Cardiac muscle cell (in vitro differentiated cells and primary cell): Measurements from ENCODE around the gene CARD10. TPM values are rescaled to one million over a fixed set of nuclear protein-coding genes. Genes with fewer than 3 reads are reported as not detected.
A peak's percentile ranks its signal among the peaks of the same experiment; 100 is the strongest.

Source experiments
- DNase-seq, 2 donors: peaks; one replicate each; pipeline versions ENCODE4 v3.0.0 to v3.0.0-alpha.2; 2010 to 2017; ENCODE audit warnings: low read depth in 1 of 2, low spot score in 1 of 2
- H3K27ac ChIP-seq: fragments of 200-600 bp; sonication (generic); 2 replicates; pipeline ENCODE4 v1.5.1; 2016
- H3K27me3 ChIP-seq: fragments of 200-600 bp; sonication (generic); 2 replicates; pipeline ENCODE4 v1.6.0; 2016; ENCODE audit warnings: control low read depth
- H3K36me3 ChIP-seq: fragments of 200-600 bp; sonication (generic); 2 replicates; pipeline ENCODE4 v1.5.1; 2016; ENCODE audit warnings: control low read depth
- H3K4me1 ChIP-seq: fragments of 200-600 bp; sonication (generic); 2 replicates; pipeline ENCODE4 v1.8.1; 2017; ENCODE audit warnings: low read depth, mild to moderate bottlenecking, mixed run types
- H3K4me3 ChIP-seq: fragments of 200-600 bp; sonication (generic); 2 replicates; pipeline ENCODE4 v1.5.1; 2016; ENCODE audit warnings: mild to moderate bottlenecking
- H3K9me3 ChIP-seq: fragments of 200-600 bp; sonication (generic); 2 replicates; pipeline ENCODE4 v1.5.1; 2017; ENCODE audit warnings: low read depth, mild to moderate bottlenecking, control low read depth
- polyA plus RNA-seq: library from polyadenylated mRNA; unstranded; fragments of >200 nt; fragmentation: Nextera tagmentation; extraction: Ambion mirVana; gene quantifications from 2 replicates; pipeline ENCODE4 v1.2.1, GENCODE V29; 2016
- total RNA-seq: library from RNA; depleted of rRNA; stranded (reverse); fragments of >200 nt; gene quantifications from 2 replicates; pipeline ENCODE4 v1.2.3, GENCODE V29; 2016
- TF ChIP-seq, protein P1 (sequence below): IDR thresholded peaks from 2 replicates; pipeline ENCODE4 v1.5.1; 2012; ENCODE audit warnings: low read depth, mild to moderate bottlenecking, low read length

Gene CARD10
- total and polyA plus RNA-seq, 2 experiments from 2014 or later, result 2.1 to 4.5 TPM

DNA sequence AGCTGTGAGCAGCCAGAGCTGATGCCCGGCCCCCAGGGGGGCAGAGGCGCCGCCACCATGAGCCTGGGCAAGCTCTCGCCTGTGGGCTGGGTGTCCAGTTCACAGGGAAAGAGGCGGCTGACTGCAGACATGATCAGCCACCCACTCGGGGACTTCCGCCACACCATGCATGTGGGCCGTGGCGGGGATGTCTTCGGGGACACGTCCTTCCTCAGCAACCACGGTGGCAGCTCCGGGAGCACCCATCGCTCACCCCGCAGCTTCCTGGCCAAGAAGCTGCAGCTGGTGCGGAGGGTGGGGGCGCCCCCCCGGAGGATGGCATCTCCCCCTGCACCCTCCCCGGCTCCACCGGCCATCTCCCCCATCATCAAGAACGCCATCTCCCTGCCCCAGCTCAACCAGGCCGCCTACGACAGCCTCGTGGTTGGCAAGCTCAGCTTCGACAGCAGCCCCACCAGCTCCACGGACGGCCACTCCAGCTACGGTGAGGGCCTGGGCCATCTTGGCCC lies 47.2 kb upstream of the CARD10 start:
- no peaks in the 10 kb centered on the region for H3K9me3 ChIP-seq
- H3K27me3 ChIP-seq, result peaks cover 2% of the 10 kb centered on the region
- H3K4me3 ChIP-seq, result no peak overlapping the region
- H3K36me3 ChIP-seq, result no peaks in the 10 kb centered on the region
- no peaks in the 10 kb centered on the region for H3K4me1 ChIP-seq
- TF ChIP-seq, protein P1, sequence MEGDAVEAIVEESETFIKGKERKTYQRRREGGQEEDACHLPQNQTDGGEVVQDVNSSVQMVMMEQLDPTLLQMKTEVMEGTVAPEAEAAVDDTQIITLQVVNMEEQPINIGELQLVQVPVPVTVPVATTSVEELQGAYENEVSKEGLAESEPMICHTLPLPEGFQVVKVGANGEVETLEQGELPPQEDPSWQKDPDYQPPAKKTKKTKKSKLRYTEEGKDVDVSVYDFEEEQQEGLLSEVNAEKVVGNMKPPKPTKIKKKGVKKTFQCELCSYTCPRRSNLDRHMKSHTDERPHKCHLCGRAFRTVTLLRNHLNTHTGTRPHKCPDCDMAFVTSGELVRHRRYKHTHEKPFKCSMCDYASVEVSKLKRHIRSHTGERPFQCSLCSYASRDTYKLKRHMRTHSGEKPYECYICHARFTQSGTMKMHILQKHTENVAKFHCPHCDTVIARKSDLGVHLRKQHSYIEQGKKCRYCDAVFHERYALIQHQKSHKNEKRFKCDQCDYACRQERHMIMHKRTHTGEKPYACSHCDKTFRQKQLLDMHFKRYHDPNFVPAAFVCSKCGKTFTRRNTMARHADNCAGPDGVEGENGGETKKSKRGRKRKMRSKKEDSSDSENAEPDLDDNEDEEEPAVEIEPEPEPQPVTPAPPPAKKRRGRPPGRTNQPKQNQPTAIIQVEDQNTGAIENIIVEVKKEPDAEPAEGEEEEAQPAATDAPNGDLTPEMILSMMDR, result no peak
- DNase-seq, result no peak
- no peak overlapping the region for H3K27ac ChIP-seq

- Histone ChIP-seq H3K36me3 (no peaks in the 10 kb centered on the region), H3K27me3 (peaks cover 8% of the 10 kb centered on the region)
- TF ChIP-seq, protein P1, result no peak
Observed at GRCh38 chr22:37565830-37566229, 46.6 kb upstream of the CARD10 start.

DNA sequence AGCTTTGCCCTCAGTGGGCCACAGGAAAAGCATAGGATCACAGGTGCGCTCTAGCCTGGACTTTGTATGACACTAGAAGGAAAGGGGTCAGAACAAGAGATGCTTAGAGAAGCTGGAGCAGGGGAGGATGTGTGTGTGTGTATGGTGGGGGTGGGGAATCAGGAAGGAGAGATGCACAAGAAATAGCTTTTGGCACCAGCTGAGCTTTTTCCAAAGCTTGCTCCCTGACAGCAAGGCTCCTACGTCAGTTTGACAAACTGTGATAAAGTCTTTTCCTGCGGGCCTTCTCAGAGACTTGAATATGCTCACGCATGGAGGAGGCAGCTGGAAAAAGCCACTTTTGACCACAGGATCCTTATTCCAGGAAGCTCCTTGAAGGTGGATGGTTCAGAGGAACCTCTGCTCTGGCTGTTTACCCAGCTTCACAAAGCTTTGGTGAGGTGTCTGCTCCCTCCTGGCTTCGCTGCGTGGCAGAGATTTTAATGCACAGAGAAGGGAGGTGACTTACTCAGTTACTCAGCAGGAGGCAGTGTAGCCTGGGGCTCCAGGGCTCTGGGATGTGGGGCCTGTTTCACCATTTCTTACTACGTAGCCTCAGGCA lies 45.0 kb upstream of the CARD10 start:
- H3K4me1 ChIP-seq, result no peaks in the 10 kb centered on the region
- H3K27ac ChIP-seq, result no peak overlapping the region
- no peaks in the 10 kb centered on the region for H3K9me3 ChIP-seq
- TF ChIP-seq, protein P1, result peak; percentile 35
- H3K27me3 ChIP-seq, result peaks cover 11% of the 10 kb centered on the region
- H3K36me3 ChIP-seq, result no peaks in the 10 kb centered on the region
- peak in 1 of 2 donors; percentile 93 for DNase-seq
- H3K4me3 ChIP-seq, result no peak overlapping the region

More at GRCh38 chr22:37565830-37566229, 46.6 kb upstream of the CARD10 start:
- no peak for DNase-seq
- Histone ChIP-seq H3K27ac (no peak overlapping the region), H3K4me3 (no peak overlapping the region), H3K9me3 (no peaks in the 10 kb centered on the region), H3K4me1 (no peaks in the 10 kb centered on the region)

DNA sequence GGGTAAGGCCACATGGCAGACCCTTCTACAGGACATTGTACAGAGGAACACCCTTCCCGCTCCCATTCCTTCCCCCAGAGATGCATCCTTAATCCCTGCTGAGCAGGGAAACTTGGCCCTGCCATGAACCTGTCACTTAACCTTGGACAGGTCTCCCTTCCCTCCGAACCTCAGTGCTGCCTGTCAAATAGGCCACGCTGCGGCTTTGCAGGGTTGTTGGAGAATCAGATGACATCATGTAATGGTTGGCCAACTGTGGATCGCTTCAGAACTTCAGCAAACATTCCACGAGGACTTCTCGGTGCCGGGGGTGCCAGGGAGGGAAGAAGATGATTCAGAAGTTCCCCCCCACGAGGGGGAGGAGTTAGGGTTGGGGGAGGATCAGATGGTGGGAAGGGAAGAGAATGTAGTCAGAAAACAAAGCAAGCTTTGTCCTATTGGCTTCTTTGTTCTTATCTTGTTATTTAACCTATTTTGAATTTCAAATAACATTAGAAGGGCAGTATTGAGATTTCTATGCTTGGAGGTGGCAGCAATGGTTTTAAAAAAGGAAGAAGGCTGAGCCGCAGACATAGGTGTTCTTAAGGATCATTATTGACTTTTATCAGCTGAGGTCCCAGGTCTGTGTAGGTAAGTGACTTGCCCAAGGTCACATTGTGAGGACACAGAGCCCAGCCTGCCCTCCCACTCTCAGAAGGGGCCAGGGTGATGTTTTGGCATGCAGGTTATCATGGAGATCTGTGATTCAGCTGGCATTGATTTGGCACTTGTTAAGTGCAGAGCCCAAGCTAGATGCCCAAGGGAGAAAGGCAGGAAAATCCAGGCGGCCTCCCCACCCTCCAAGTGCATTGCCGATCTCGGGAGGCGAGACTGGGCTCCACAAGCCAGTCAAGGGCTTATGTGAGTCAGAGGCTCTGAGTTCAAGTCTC lies 44.2 kb upstream of the CARD10 start:
- Histone ChIP-seq H3K4me3 (no peak overlapping the region), H3K4me1 (no peaks in the 10 kb centered on the region), H3K27me3 (peaks cover 11% of the 10 kb centered on the region), H3K36me3 (no peaks in the 10 kb centered on the region), H3K27ac (no peak overlapping the region), H3K9me3 (no peaks in the 10 kb centered on the region)
- peak in 1 of 2 donors; percentile 97 for DNase-seq
- TF ChIP-seq, protein P1, result no peak

DNA sequence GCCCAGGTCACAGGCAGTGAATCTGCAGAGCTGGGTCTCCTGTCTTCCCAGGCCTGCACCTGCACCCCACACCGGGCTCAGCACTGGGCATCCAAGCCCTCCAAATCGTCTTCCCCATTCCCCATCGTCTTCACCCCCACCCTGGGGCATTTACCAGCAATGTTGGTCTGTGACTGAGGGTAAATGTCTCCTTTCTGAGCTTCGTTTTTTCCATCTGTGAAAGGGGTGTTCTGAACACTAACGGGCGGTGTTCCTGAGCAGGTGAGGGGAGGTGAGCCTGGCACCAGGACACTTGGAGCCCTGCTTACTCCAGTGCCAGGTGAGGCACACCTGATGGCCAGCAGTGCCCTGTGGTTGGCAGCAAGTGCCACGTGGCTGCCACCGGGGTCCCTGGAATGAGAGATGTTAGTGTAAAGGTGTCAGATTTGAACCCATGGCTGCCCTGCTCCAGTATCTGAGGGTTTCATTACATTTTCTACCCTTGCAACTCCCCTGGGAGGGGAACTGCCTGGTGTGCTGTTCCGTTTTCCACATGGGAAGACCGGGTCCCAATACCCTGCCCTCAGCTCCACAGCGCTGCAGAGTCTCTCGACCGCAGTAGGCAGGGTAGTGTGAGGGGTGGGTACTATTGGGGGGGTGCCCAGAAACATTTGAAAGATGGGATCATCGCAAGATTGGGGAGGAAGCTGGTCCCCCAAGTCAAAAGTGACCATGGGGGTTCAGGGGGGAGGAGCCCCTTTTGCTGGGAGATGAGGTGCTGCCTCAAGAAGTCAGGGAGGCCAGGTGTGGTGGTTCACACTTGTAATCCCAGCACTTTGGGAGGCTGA lies 43.0 kb upstream of the CARD10 start:
- TF ChIP-seq, protein P1, result no peak
- Histone ChIP-seq H3K36me3 (no peaks in the 10 kb centered on the region), H3K27ac (no peak overlapping the region), H3K4me3 (no peak overlapping the region), H3K27me3 (peaks cover 11% of the 10 kb centered on the region), H3K4me1 (no peaks in the 10 kb centered on the region), H3K9me3 (no peaks in the 10 kb centered on the region)
- DNase-seq, result no peak
